Panc1 (cell line): ENCODE data around the gene PLCB4.

Experiments
- CTCF ChIP-seq: fragments of 450-650 bp; IDR thresholded peaks from 2 replicates; pipeline ENCODE4 v1.5.1; 2017; ENCODE audit warnings: mild to moderate bottlenecking
- TF ChIP-seq, protein P1 (sequence below), 2 experiments: IDR thresholded peaks; 2 replicates each; pipeline ENCODE4 v1.6.1; 2011 to 2012; ENCODE audit warnings: low read depth in 2 of 2, control low read depth in 1 of 2, low read length in 1 of 2, mild to moderate bottlenecking in 1 of 2, moderate library complexity in 1 of 2; ENCODE audit not compliant: insufficient read depth in 1 of 2

DNA sequence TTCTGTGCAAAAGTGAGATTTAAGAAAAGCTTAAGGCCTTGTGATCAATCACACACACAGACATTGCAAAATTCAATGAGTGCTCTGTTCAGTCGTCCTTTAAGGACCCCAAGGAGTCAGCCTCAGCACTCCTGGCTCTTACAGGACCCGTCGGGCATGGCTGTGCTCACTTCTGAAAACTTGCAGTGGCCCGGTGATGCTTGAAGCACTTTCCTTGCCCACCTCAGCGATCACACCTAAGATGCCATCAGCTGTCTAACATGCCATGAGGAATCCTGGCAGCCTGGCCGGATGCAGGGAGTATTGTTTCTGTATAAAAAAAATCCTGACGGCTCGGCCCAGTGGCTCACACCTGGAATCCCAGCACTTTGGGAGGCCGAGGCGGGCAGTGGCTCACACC lies 344.1 kb downstream of the PLCB4 start:
- no peak for TF ChIP-seq CTCF
- TF ChIP-seq, protein P1, sequence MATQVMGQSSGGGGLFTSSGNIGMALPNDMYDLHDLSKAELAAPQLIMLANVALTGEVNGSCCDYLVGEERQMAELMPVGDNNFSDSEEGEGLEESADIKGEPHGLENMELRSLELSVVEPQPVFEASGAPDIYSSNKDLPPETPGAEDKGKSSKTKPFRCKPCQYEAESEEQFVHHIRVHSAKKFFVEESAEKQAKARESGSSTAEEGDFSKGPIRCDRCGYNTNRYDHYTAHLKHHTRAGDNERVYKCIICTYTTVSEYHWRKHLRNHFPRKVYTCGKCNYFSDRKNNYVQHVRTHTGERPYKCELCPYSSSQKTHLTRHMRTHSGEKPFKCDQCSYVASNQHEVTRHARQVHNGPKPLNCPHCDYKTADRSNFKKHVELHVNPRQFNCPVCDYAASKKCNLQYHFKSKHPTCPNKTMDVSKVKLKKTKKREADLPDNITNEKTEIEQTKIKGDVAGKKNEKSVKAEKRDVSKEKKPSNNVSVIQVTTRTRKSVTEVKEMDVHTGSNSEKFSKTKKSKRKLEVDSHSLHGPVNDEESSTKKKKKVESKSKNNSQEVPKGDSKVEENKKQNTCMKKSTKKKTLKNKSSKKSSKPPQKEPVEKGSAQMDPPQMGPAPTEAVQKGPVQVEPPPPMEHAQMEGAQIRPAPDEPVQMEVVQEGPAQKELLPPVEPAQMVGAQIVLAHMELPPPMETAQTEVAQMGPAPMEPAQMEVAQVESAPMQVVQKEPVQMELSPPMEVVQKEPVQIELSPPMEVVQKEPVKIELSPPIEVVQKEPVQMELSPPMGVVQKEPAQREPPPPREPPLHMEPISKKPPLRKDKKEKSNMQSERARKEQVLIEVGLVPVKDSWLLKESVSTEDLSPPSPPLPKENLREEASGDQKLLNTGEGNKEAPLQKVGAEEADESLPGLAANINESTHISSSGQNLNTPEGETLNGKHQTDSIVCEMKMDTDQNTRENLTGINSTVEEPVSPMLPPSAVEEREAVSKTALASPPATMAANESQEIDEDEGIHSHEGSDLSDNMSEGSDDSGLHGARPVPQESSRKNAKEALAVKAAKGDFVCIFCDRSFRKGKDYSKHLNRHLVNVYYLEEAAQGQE (IDR thresholded peaks at IDR 0.05; ENCODE audit: insufficient read depth in 1 of 2, low read depth in 2 of 2, low read length in 1 of 2) = no peak
